HepG2 (cell line): ENCODE measurements around the gene MRPL34. TPM values are rescaled to one million over a fixed set of nuclear protein-coding genes. Genes with fewer than 3 reads are reported as not detected.
A peak's percentile ranks its signal among the peaks of the same experiment; 100 is the strongest.

ENCODE experiments used
- ARNTL ChIP-seq: sonication (generic); formaldehyde crosslinking; IDR thresholded peaks from 2 replicates; pipeline ENCODE4 v1.4.0; 2020; ENCODE audit warnings: mild to moderate bottlenecking, missing genetic modification reagents
- FOXA3 ChIP-seq: IDR thresholded peaks from 2 replicates; pipeline ENCODE4 v1.6.1; 2016; ENCODE audit warnings: missing genetic modification reagents, missing compliant biosample characterization
- FOXM1 ChIP-seq: sonication (generic); formaldehyde crosslinking; IDR thresholded peaks from 2 replicates; pipeline ENCODE4 v1.5.0; 2020; ENCODE audit warnings: missing genetic modification reagents
- HNF4G ChIP-seq, 2 experiments: sonication (generic) in 1 of 2; formaldehyde crosslinking in 1 of 2; IDR thresholded peaks; 2 replicates each; pipeline versions ENCODE4 v1.4.0 to v1.6.1; 2011 to 2020; ENCODE audit warnings: borderline replicate concordance in 2 of 2, low read depth in 2 of 2, mild to moderate bottlenecking in 2 of 2, low read length in 1 of 2, missing genetic modification reagents in 1 of 2, moderate library complexity in 1 of 2
- HOMEZ ChIP-seq: IDR thresholded peaks from 2 replicates; pipeline ENCODE4 v1.6.1; 2016; ENCODE audit warnings: low read depth
- KLF13 ChIP-seq: sonication (generic); formaldehyde crosslinking; IDR thresholded peaks from 2 replicates; pipeline ENCODE4 v1.4.0; 2020; ENCODE audit warnings: mild to moderate bottlenecking, missing genetic modification reagents
- PAF1 ChIP-seq: IDR thresholded peaks from 2 replicates; pipeline ENCODE4 v1.6.1; 2016; ENCODE audit warnings: missing genetic modification reagents, missing compliant biosample characterization
- POLR2AphosphoS5 ChIP-seq: IDR thresholded peaks from 2 replicates; pipeline ENCODE4 v1.6.1; 2012; ENCODE audit warnings: low read depth, low read length
- SNAI1 ChIP-seq: sonication (generic); formaldehyde crosslinking; IDR thresholded peaks from 2 replicates; pipeline ENCODE4 v1.5.0; 2020; ENCODE audit warnings: mild to moderate bottlenecking, missing genetic modification reagents, borderline replicate concordance
- SOX6 ChIP-seq, 2 experiments: fragments of 450-650 bp in 1 of 2; sonication (generic) in 1 of 2; formaldehyde crosslinking in 1 of 2; IDR thresholded peaks; 2 replicates each; pipeline versions ENCODE4 v1.4.0 to v1.6.1; 2017 to 2020; ENCODE audit warnings: antibody characterized with exemption in 1 of 2, mild to moderate bottlenecking in 1 of 2, missing genetic modification reagents in 1 of 2
- SP1 ChIP-seq, 2 experiments: fragments of 450-650 bp in 1 of 2; sonication (generic) in 1 of 2; formaldehyde crosslinking in 1 of 2; IDR thresholded peaks; 2 replicates each; pipeline versions ENCODE4 v1.4.0 to v1.6.1; 2016 to 2020; ENCODE audit warnings: missing genetic modification reagents in 1 of 2
- SRSF4 ChIP-seq: fragments of 200-400 bp; formaldehyde crosslinking; IDR thresholded peaks from one replicate; pipeline ENCODE4 v1.6.1; 2018; ENCODE audit warnings: mild to moderate bottlenecking, low read depth, low read length, moderate library complexity; ENCODE audit not compliant: poor library complexity, severe bottlenecking
- TFAP4 ChIP-seq: sonication (generic); IDR thresholded peaks from 2 replicates; pipeline ENCODE4 v1.6.1; 2016; ENCODE audit warnings: low read depth, borderline replicate concordance
- TGIF2 ChIP-seq: IDR thresholded peaks from 2 replicates; pipeline ENCODE4 v1.6.1; 2016; ENCODE audit warnings: control low read depth, missing compliant biosample characterization
- THAP11 ChIP-seq: IDR thresholded peaks from 2 replicates; pipeline ENCODE4 v1.6.1; 2016; ENCODE audit warnings: missing biosample characterization, missing genetic modification reagents
- ZBTB8A ChIP-seq: sonication (generic); formaldehyde crosslinking; IDR thresholded peaks from 2 replicates; pipeline ENCODE4 v1.4.0; 2020; ENCODE audit warnings: mild to moderate bottlenecking, low read depth, missing genetic modification reagents, borderline replicate concordance
- ZC3H13 ChIP-seq: sonication (generic); formaldehyde crosslinking; IDR thresholded peaks from 2 replicates; pipeline ENCODE4 v1.8.1; 2023; ENCODE audit warnings: mild to moderate bottlenecking, missing genetic modification reagents, moderate library complexity
- ZFP37 ChIP-seq: sonication (generic); formaldehyde crosslinking; IDR thresholded peaks from 2 replicates; pipeline ENCODE4 v1.4.0; 2020; ENCODE audit warnings: missing genetic modification reagents, borderline replicate concordance
- ZHX1 ChIP-seq: sonication (generic); formaldehyde crosslinking; IDR thresholded peaks from 2 replicates; pipeline ENCODE4 v1.8.1; 2022; ENCODE audit warnings: low read depth, mild to moderate bottlenecking, missing genetic modification reagents
- ZNF576 ChIP-seq: sonication (generic); formaldehyde crosslinking; IDR thresholded peaks from 2 replicates; pipeline ENCODE4 v1.4.0; 2020; ENCODE audit warnings: mild to moderate bottlenecking, missing genetic modification reagents
- ZNF678 ChIP-seq: sonication (generic); formaldehyde crosslinking; IDR thresholded peaks from 2 replicates; pipeline ENCODE4 v1.4.0; 2020; ENCODE audit warnings: mild to moderate bottlenecking, missing genetic modification reagents
- ZNF777 ChIP-seq: sonication (generic); formaldehyde crosslinking; IDR thresholded peaks from 2 replicates; pipeline ENCODE4 v1.4.0; 2020; ENCODE audit warnings: missing genetic modification reagents
- polyA plus RNA-seq, 8 experiments: library from polyadenylated mRNA; depleted of rRNA in 3 of 8; stranded (reverse) in 7 of 8; unstranded in 1 of 8; fragments of >200 nt; fragmentation: Illumina TruSeq in 4 of 8; extraction: Trizol in 4 of 8; gene quantifications; 2 replicates each; pipeline versions ENCODE4 v1.2.1 to v1.2.3, GENCODE V29; 2011 to 2016; ENCODE audit warnings: low read depth in 4 of 8, missing spikeins in 1 of 8, mixed read lengths in 1 of 8; ENCODE audit not compliant: insufficient read depth in 1 of 8
- total RNA-seq, 5 experiments: library from RNA; depleted of rRNA; stranded (reverse); fragments of >200 nt; fragmentation: Illumina TruSeq; extraction: Trizol; gene quantifications; 2 replicates each; pipeline ENCODE4 v1.2.3, GENCODE V29; 2016; ENCODE audit warnings: low read depth in 1 of 5

MRPL34 gene
- total and polyA plus RNA-seq, 2 of the 13 experiments (the other 11 are each of a cell fraction or from before 2014, with no cell fraction given) = 74.0 to 77.3 TPM

GRCh38 chr19:17309198-17309964, 3.7 kb downstream of the MRPL34 start, which contains the start of gene DDA1 (continued):
- TF ChIP-seq ZNF777 (CRISPR knock-in tag) (no peak), POLR2AphosphoS5 (peak; percentile 76), HNF4G (IDR thresholded peaks at IDR 0.05; ENCODE audit: borderline replicate concordance, low read depth, low read length) (peak; percentile 48; the same call in 1 of the 2 replicates), HNF4G (CRISPR knock-in tag; IDR thresholded peaks at IDR 0.05; ENCODE audit: borderline replicate concordance, low read depth) (no peak), ZHX1 (CRISPR knock-in tag) (no peak), HOMEZ (CRISPR knock-in tag) (no peak), TGIF2 (CRISPR knock-in tag) (no peak), ZFP37 (0 out of 2 replicates have a peak, but pooled peaks have one; percentile 13), SP1 (IDR thresholded peaks at IDR 0.05) (no peak), SP1 (CRISPR knock-in tag; IDR thresholded peaks at IDR 0.05) (peak; percentile 95), ZC3H13 (CRISPR knock-in tag) (no peak), SRSF4 (no peak), TFAP4 (no peak), FOXM1 (CRISPR knock-in tag) (no peak), ARNTL (CRISPR knock-in tag) (peak; percentile 30; the same call in 1 of the 2 replicates), ZNF678 (CRISPR knock-in tag) (no peak), ZNF576 (CRISPR knock-in tag) (no peak), PAF1 (CRISPR knock-in tag) (no peak), FOXA3 (CRISPR knock-in tag) (no peak), SNAI1 (CRISPR knock-in tag) (no peak), KLF13 (CRISPR knock-in tag) (no peak), SOX6 (IDR thresholded peaks at IDR 0.05) (no peak), SOX6 (CRISPR knock-in tag; IDR thresholded peaks at IDR 0.05) (peak; percentile 15), ZBTB8A (no peak), THAP11 (CRISPR knock-in tag) (peak; percentile 97)
